HepG2 (cell line): ENCODE data around the gene THRA. TPM values are rescaled to one million over a fixed set of nuclear protein-coding genes. Genes with fewer than 3 reads are reported as not detected.
A peak's percentile ranks its signal among the peaks of the same experiment; 100 is the strongest.

Experiments
- ATAC-seq: fragments of 200-7000 bp; cut with Tn5 transposase; 3 replicates; pipeline ENCODE4 v1.9.1; 2020; ENCODE audit warnings: mild to moderate bottlenecking, moderate library complexity
- BruUV-seq: library from RNA; stranded (reverse); fragments of 400-500 nt; replicated peaks from 2 replicates; lab custom pipeline; 2021; lab: Mats Ljungman, UMichigan
- CTCF ChIA-PET: fragments of 300-600 bp; formaldehyde crosslinking; extraction: SDS; loops from one replicate; lab custom pipeline; 2021; ENCODE audit warnings: low total read pairs, inconsistent platforms, low intra/inter-chr PET ratio; lab: Yijun Ruan, JAX
- POLR2A ChIA-PET: fragments of 350-600 bp; sonication (Branson Sonifier 250); formaldehyde crosslinking; loops from one replicate; lab custom pipeline; 2020; ENCODE audit warnings: antibody characterized with exemption, inconsistent platforms; lab: Yijun Ruan, JAX
- DNase-seq: peaks from one replicate; pipeline ENCODE4 v3.0.0-alpha.2; 2015; ENCODE audit warnings: low spot score
- FAIRE-seq: peaks from 3 replicates; lab custom pipeline; 2011; peaks lifted over from hg19 to GRCh38; lab: Jason Lieb, UNC
- H2AFZ ChIP-seq: one replicate; pipeline ENCODE4 v1.6.1; 2011; ENCODE audit warnings: low read length, inconsistent platforms
- H3K27ac ChIP-seq: fragments of 300-600 bp; 3 replicates; pipeline ENCODE4 v1.8.0; 2011; ENCODE audit warnings: mixed run types, mild to moderate bottlenecking, mixed read lengths, low read length, inconsistent platforms; ENCODE audit not compliant: insufficient read depth; ENCODE audit errors: extremely low read length
- H3K27me3 ChIP-seq, 2 experiments: fragments of 200-600 bp in 1 of 2; 2 replicates in 1 of 2; 3 replicates in 1 of 2; pipeline versions ENCODE4 v1.6.0 to v1.8.0; 2011; ENCODE audit warnings: low read length in 2 of 2, mild to moderate bottlenecking in 2 of 2, moderate library complexity in 2 of 2, inconsistent platforms in 1 of 2; ENCODE audit not compliant: insufficient read depth in 2 of 2, control insufficient read depth in 1 of 2
- H3K36me3 ChIP-seq, 2 experiments: fragments of 200-600 bp in 1 of 2; replicated peaks in 1 of 2; 2 replicates in 1 of 2; 3 replicates in 1 of 2; pipeline versions ENCODE4 v1.5.1 to v1.8.0; 2011; ENCODE audit warnings: low read length in 2 of 2, inconsistent platforms in 1 of 2; ENCODE audit not compliant: insufficient read depth in 2 of 2, control insufficient read depth in 1 of 2
- H3K4me1 ChIP-seq: 2 replicates; pipeline ENCODE4 v1.5.1; 2012; ENCODE audit warnings: low read length, inconsistent platforms; ENCODE audit not compliant: insufficient read depth
- H3K4me2 ChIP-seq: 2 replicates; pipeline ENCODE4 v1.6.0; 2011; ENCODE audit warnings: low read depth, low read length, inconsistent platforms
- H3K4me3 ChIP-seq, 3 experiments: fragments of 200-600 bp in 1 of 3; sonication (generic), shearing (Covaris generic) in 1 of 3; replicated peaks in 1 of 3; 2 replicates each; pipeline ENCODE4 v1.5.1; 2011 to 2016; ENCODE audit warnings: low read length in 3 of 3, inconsistent platforms in 2 of 3, low read depth in 2 of 3, mild to moderate bottlenecking in 2 of 3, control low read depth in 1 of 3, mixed read lengths in 1 of 3; ENCODE audit not compliant: insufficient read depth in 1 of 3
- H3K79me2 ChIP-seq: one replicate; pipeline ENCODE4 v1.6.1; 2011; ENCODE audit warnings: low read length, inconsistent platforms; ENCODE audit not compliant: insufficient read depth
- H3K9ac ChIP-seq: 2 replicates; pipeline ENCODE4 v1.6.0; 2011; ENCODE audit warnings: mild to moderate bottlenecking, low read depth, low read length, inconsistent platforms; ENCODE audit not compliant: insufficient read depth
- H3K9me3 ChIP-seq: 2 replicates; pipeline ENCODE4 v1.5.1; 2012; ENCODE audit warnings: mild to moderate bottlenecking, low read length
- H4K20me1 ChIP-seq: 2 replicates; pipeline ENCODE4 v1.6.0; 2011; ENCODE audit warnings: inconsistent platforms, mild to moderate bottlenecking, low read length, moderate library complexity; ENCODE audit not compliant: insufficient read depth
- HNRNPK ChIP-seq: fragments of 200-400 bp; formaldehyde crosslinking; IDR thresholded peaks from 2 replicates; pipeline ENCODE4 v1.6.1; 2018; ENCODE audit warnings: low read length, low read depth, moderate library complexity, mild to moderate bottlenecking; ENCODE audit not compliant: poor library complexity, severe bottlenecking
- HNRNPL ChIP-seq: fragments of 200-400 bp; formaldehyde crosslinking; IDR thresholded peaks from 2 replicates; pipeline ENCODE4 v1.6.1; 2017; ENCODE audit warnings: mild to moderate bottlenecking, low read depth, low read length
- MZF1 ChIP-seq: sonication (generic); formaldehyde crosslinking; IDR thresholded peaks from 2 replicates; pipeline ENCODE4 v1.8.1; 2023; ENCODE audit warnings: mild to moderate bottlenecking, missing genetic modification reagents, borderline replicate concordance
- PCBP2 ChIP-seq: fragments of 200-400 bp; formaldehyde crosslinking; optimal IDR thresholded peaks from 2 replicates; pipeline ENCODE3; 2018; ENCODE audit warnings: low read length, low read depth; ENCODE audit not compliant: poor library complexity, severe bottlenecking
- SRSF1 ChIP-seq: fragments of 200-400 bp; formaldehyde crosslinking; optimal IDR thresholded peaks from 2 replicates; pipeline ENCODE3; 2017; ENCODE audit warnings: mild to moderate bottlenecking, low read depth, low read length, moderate library complexity
- TMF1 ChIP-seq: sonication (generic); formaldehyde crosslinking; IDR thresholded peaks from 2 replicates; pipeline ENCODE4 v1.8.1; 2022; ENCODE audit warnings: low read depth, missing genetic modification reagents
- ZBTB25 ChIP-seq: IDR thresholded peaks from 2 replicates; pipeline ENCODE4 v1.6.1; 2018; ENCODE audit warnings: missing genetic modification reagents
- ZBTB8A ChIP-seq: sonication (generic); formaldehyde crosslinking; IDR thresholded peaks from 2 replicates; pipeline ENCODE4 v1.4.0; 2020; ENCODE audit warnings: mild to moderate bottlenecking, low read depth, missing genetic modification reagents, borderline replicate concordance
- ZNF687 ChIP-seq: sonication (generic); formaldehyde crosslinking; IDR thresholded peaks from 2 replicates; pipeline ENCODE4 v1.5.1; 2020; ENCODE audit warnings: mild to moderate bottlenecking, missing genetic modification reagents, moderate library complexity
- WGBS: methylation state at CpG from one replicate; pipeline ENCODE4 v1.1.6; 2017; ENCODE audit warnings: low lambda C conversion rate; 5-methylcytosine and 5-hydroxymethylcytosine counted together
- in situ Hi-C: cut with HindIII; loops from 2 replicates; pipeline ENCODE4 v1.10.0; 2017; ENCODE audit warnings: low pct_unique_long_range_greater_than_20kb; ENCODE audit not compliant: extremely low pct_ligation_motif_present
- intact Hi-C: fragments of 100-400 bp; cut with micrococcal nuclease; formaldehyde crosslinking; loops from one replicate; pipeline ENCODE4 v1.10.0; 2022; ENCODE audit not compliant: unreplicated experiment
- polyA plus RNA-seq, 8 experiments: library from polyadenylated mRNA; depleted of rRNA in 3 of 8; stranded (reverse) in 7 of 8; unstranded in 1 of 8; fragments of >200 nt; fragmentation: Illumina TruSeq in 4 of 8; extraction: Trizol in 4 of 8; gene quantifications; 2 replicates each; pipeline versions ENCODE4 v1.2.1 to v1.2.3, GENCODE V29; 2011 to 2016; ENCODE audit warnings: low read depth in 4 of 8, missing spikeins in 1 of 8, mixed read lengths in 1 of 8; ENCODE audit not compliant: insufficient read depth in 1 of 8
- total RNA-seq, 5 experiments: library from RNA; depleted of rRNA; stranded (reverse); fragments of >200 nt; fragmentation: Illumina TruSeq; extraction: Trizol; gene quantifications; 2 replicates each; pipeline ENCODE4 v1.2.3, GENCODE V29; 2016; ENCODE audit warnings: low read depth in 1 of 5
- TF ChIP-seq, protein P1 (sequence below): IDR thresholded peaks from 2 replicates; pipeline ENCODE4 v1.6.1; 2012; ENCODE audit warnings: inconsistent platforms

The THRA gene
- total and polyA plus RNA-seq, 2 of the 13 experiments (the other 11 are each of a cell fraction or from before 2014, with no cell fraction given) = 8.0 to 9.9 TPM

DNA sequence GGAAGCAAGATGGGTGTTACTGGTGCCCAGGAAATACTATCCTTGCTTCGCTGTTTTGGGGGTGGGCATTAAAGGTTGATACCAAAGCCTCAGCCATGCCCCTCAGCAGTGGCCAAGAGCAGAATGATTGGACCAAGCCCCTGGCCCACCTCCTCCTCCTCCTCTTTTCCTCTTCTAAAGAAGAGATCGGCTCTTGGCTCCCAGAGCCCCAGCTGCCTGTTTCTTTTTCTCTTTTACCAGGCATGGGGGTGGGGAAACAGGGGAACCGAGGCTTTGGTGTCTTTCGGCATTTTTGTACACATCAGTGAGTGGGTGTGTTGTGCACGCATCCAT, 5.8 kb downstream of the THRA start:
- BruUV-seq = no TSS peak
- WGBS = 73% methylated on average over 5 of the region's 5 CpGs
- H4K20me1 ChIP-seq = no peaks in the 10 kb centered on the region
- H3K27ac ChIP-seq = no peak overlapping the region
- FAIRE-seq = no peak
- no peak for TF ChIP-seq ZBTB8A (CRISPR knock-in tag)
- no peak for TF ChIP-seq TMF1
- 0 out of 2 replicates have a peak, but pooled peaks have one; percentile 5 for TF ChIP-seq HNRNPL
- TF ChIP-seq, all 625 proteins: peak for 1
- Histone ChIP-seq H3K4me1 (peaks cover 99% of the 10 kb centered on the region), H3K36me3 (no peaks in the 10 kb centered on the region), H3K4me2 (peak overlapping the region; percentile 42), H3K9me3 (no peaks in the 10 kb centered on the region), H3K9ac (no peak overlapping the region), H2AFZ (no peak overlapping the region), H3K79me2 (peaks cover 8% of the 10 kb centered on the region), H3K27me3 (no peaks in the 10 kb centered on the region), H3K4me3 (peak overlapping the region in 1 of 3 experiments; percentile 5; a peak in 1 of 6 replicates)
- no peak for ATAC-seq
- POLR2A ChIA-PET = no interaction called here
- intact Hi-C loops (no loop called here), in situ Hi-C loops (no loop called here)
- CTCF ChIA-PET = no interaction called here
- DNase-seq = no peak

DNA sequence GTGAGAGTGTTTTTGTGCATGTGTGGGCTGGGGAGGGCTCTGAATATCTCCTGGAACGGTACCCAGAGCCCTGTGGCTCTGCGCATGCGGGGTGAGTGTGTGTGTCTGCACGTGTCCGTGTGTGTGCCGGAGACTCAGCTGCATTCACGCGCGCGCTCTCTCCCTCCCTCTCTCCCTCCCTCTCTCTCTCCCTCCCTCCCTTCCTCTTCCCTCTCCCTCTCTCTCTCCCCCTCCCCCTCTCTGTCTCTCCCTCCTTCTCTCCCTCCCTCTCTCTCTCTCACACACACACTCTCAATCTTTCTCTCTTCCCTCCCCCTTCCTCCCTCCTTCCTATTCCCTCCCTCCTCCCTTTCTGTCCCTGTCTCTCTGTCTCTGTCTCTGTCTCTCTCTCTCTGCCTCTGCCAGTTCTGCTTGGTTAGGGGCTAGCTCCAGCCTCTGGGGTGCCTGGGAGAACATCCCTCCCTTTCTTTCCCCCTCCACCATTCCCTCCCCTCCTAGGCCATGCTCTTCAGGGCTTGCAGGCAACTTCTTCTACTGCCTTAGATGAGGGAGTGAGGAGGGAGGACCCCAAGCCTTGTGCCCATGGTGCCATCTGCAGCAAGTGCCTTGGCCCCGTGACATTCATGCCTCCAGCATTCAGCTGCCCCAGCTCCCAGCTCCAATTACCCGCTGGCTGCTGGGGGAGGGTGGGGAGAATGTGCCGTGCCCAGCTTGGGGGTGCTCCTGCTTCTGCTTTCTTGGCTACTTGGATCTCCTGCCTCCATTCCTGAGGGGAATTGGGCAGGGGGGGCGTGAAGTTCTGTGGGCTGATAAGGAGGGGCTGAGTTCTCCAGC, 6.4 kb downstream of the THRA start:
- ATAC-seq (no peak), DNase-seq (no peak), FAIRE-seq (no peak)
- 76% methylated on average over 14 of the region's 14 CpGs for WGBS
- BruUV-seq = no TSS peak
- ChIA-PET CTCF (no interaction called here), POLR2A (no interaction called here)
- H3K9me3 ChIP-seq = no peaks in the 10 kb centered on the region
- peak overlapping the region; percentile 42 for H3K4me2 ChIP-seq
- intact Hi-C loops = no loop called here
- peaks cover 6% of the 10 kb centered on the region for H3K79me2 ChIP-seq
- no peak overlapping the region for H3K27ac ChIP-seq
- peaks cover 96% of the 10 kb centered on the region for H3K4me1 ChIP-seq
- in situ Hi-C loops = no loop called here
- no peak overlapping the region for H2AFZ ChIP-seq
- H3K27me3 ChIP-seq = no peaks in the 10 kb centered on the region
- no peaks in the 10 kb centered on the region for H3K36me3 ChIP-seq
- no peak overlapping the region for H3K9ac ChIP-seq
- no peaks in the 10 kb centered on the region for H4K20me1 ChIP-seq
- H3K4me3 ChIP-seq = peak overlapping the region in 1 of 3 experiments; percentile 5; a peak in 1 of 6 replicates
- peak; percentile 96 for TF ChIP-seq HNRNPK
- peak; percentile 81 for TF ChIP-seq PCBP2
- no peak for TF ChIP-seq MZF1 (CRISPR knock-in tag)
- TF ChIP-seq, protein P1, sequence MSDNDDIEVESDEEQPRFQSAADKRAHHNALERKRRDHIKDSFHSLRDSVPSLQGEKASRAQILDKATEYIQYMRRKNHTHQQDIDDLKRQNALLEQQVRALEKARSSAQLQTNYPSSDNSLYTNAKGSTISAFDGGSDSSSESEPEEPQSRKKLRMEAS = peak; percentile 25; the same call in 1 of the 2 replicates
- no peak for TF ChIP-seq SRSF1
- no peak for TF ChIP-seq ZBTB25 (CRISPR knock-in tag)
- peak; percentile 35 for TF ChIP-seq ZNF687 (CRISPR knock-in tag)
- 0 out of 2 replicates have a peak, but pooled peaks have one; percentile 52 for TF ChIP-seq HNRNPL
